ENCODE data around the gene LHFPL2. TPM values are rescaled to one million over a fixed set of nuclear protein-coding genes. Genes with fewer than 3 reads are reported as not detected.

The LHFPL2 gene
- total and polyA plus RNA-seq, 2 donors, result 19.2 to 146 TPM

GRCh38 chr5:78644129-78644528 is 4.4 kb downstream of the LHFPL2 start:
- H3K27ac ChIP-seq (ENCODE audit: low read depth), result no peak overlapping the region
- WGBS, result 94% methylated on average over 3 of the region's 3 CpGs
- H3K36me3 ChIP-seq (ENCODE audit: insufficient read depth), result no peaks in the 10 kb centered on the region
- DNase-seq (ENCODE audit: extremely low spot score), result no peak
- H3K4me1 ChIP-seq (ENCODE audit: insufficient read depth), result no peaks in the 10 kb centered on the region
- no peak overlapping the region for H3K4me3 ChIP-seq (ENCODE audit: low read depth, low read length)

GRCh38 chr5:78642701-78643100 is 5.9 kb downstream of the LHFPL2 start:
- Histone ChIP-seq H3K4me1 (ENCODE audit: insufficient read depth) (no peaks in the 10 kb centered on the region), H3K27ac (ENCODE audit: low read depth) (no peak overlapping the region), H3K4me3 (ENCODE audit: low read depth, low read length) (no peak overlapping the region), H3K36me3 (ENCODE audit: insufficient read depth) (no peaks in the 10 kb centered on the region)
- 98% methylated on average over 1 of the region's 1 CpG for WGBS
- DNase-seq (ENCODE audit: extremely low spot score), result no peak

GRCh38 chr5:78640662-78641474 is 7.7 kb downstream of the LHFPL2 start:
- DNase-seq (ENCODE audit: extremely low spot score), result no peak
- no peak overlapping the region for H3K4me3 ChIP-seq (ENCODE audit: low read depth, low read length)
- WGBS, result 75% methylated on average over 3 of the region's 3 CpGs
- H3K4me1 ChIP-seq (ENCODE audit: insufficient read depth), result no peaks in the 10 kb centered on the region
- H3K27ac ChIP-seq (ENCODE audit: low read depth), result no peak overlapping the region
- H3K36me3 ChIP-seq (ENCODE audit: insufficient read depth), result no peaks in the 10 kb centered on the region

- Histone ChIP-seq H3K4me3 (ENCODE audit: low read depth, low read length) (no peak overlapping the region), H3K4me1 (ENCODE audit: insufficient read depth) (no peaks in the 10 kb centered on the region), H3K27ac (ENCODE audit: low read depth) (no peak overlapping the region), H3K36me3 (ENCODE audit: insufficient read depth) (no peaks in the 10 kb centered on the region)
- DNase-seq (ENCODE audit: extremely low spot score), result no peak
- WGBS, result 65% methylated on average over 2 of the region's 2 CpGs
These were observed 8.8 kb downstream of the LHFPL2 start for GRCh38 chr5:78639791-78640190.

- H3K4me1 ChIP-seq (ENCODE audit: insufficient read depth), result peaks cover 2% of the 10 kb centered on the region
- DNase-seq (ENCODE audit: extremely low spot score), result no peak
- no peak overlapping the region for H3K4me3 ChIP-seq (ENCODE audit: low read depth, low read length)
- peak overlapping the region; percentile 70 for H3K27ac ChIP-seq (ENCODE audit: low read depth)
- 75% methylated on average over 4 of the region's 4 CpGs for WGBS
- H3K36me3 ChIP-seq (ENCODE audit: insufficient read depth), result no peaks in the 10 kb centered on the region
These were observed 9.5 kb downstream of the LHFPL2 start for GRCh38 chr5:78638973-78639669.

GRCh38 chr5:78638423-78638822 is 10.1 kb downstream of the LHFPL2 start:
- no peaks in the 10 kb centered on the region for H3K36me3 ChIP-seq (ENCODE audit: insufficient read depth)
- WGBS, result 25% methylated on average over 10 of the region's 10 CpGs
- H3K4me3 ChIP-seq (ENCODE audit: low read depth, low read length), result no peak overlapping the region
- peaks cover 4% of the 10 kb centered on the region for H3K4me1 ChIP-seq (ENCODE audit: insufficient read depth)
- no peak overlapping the region for H3K27ac ChIP-seq (ENCODE audit: low read depth)
- no peak for DNase-seq (ENCODE audit: extremely low spot score)

- Histone ChIP-seq H3K27ac (ENCODE audit: low read depth) (no peak overlapping the region), H3K36me3 (ENCODE audit: insufficient read depth) (no peaks in the 10 kb centered on the region), H3K4me1 (ENCODE audit: insufficient read depth) (peaks cover 4% of the 10 kb centered on the region), H3K4me3 (ENCODE audit: low read depth, low read length) (no peak overlapping the region)
- WGBS, result 87% methylated on average over 5 of the region's 5 CpGs
- no peak for DNase-seq (ENCODE audit: extremely low spot score)
These were observed 11.1 kb downstream of the LHFPL2 start for GRCh38 chr5:78637468-78637867.

- Histone ChIP-seq H3K27ac (ENCODE audit: low read depth) (no peak overlapping the region), H3K4me3 (ENCODE audit: low read depth, low read length) (no peak overlapping the region), H3K36me3 (ENCODE audit: insufficient read depth) (no peaks in the 10 kb centered on the region), H3K4me1 (ENCODE audit: insufficient read depth) (peaks cover 4% of the 10 kb centered on the region)
- no peak for DNase-seq (ENCODE audit: extremely low spot score)
- 77% methylated on average over 1 of the region's 1 CpG for WGBS
These were observed 11.9 kb downstream of the LHFPL2 start for GRCh38 chr5:78636682-78637081.

- Histone ChIP-seq H3K4me1 (ENCODE audit: insufficient read depth) (peaks cover 4% of the 10 kb centered on the region), H3K4me3 (ENCODE audit: low read depth, low read length) (no peak overlapping the region), H3K36me3 (ENCODE audit: insufficient read depth) (no peaks in the 10 kb centered on the region), H3K27ac (ENCODE audit: low read depth) (no peak overlapping the region)
- DNase-seq (ENCODE audit: extremely low spot score), result no peak
- WGBS, result 90% methylated on average over 3 of the region's 3 CpGs
These were observed 13.9 kb downstream of the LHFPL2 start for GRCh38 chr5:78634634-78635033.

- Histone ChIP-seq H3K27ac (ENCODE audit: low read depth) (no peak overlapping the region), H3K4me3 (ENCODE audit: low read depth, low read length) (no peak overlapping the region)
- DNase-seq (ENCODE audit: extremely low spot score), result no peak
These were observed 14.3 kb downstream of the LHFPL2 start for GRCh38 chr5:78634229-78634628.

GRCh38 chr5:78633700-78634099 is 14.9 kb downstream of the LHFPL2 start:
- Histone ChIP-seq H3K27ac (ENCODE audit: low read depth) (no peak overlapping the region), H3K4me3 (ENCODE audit: low read depth, low read length) (no peak overlapping the region), H3K36me3 (ENCODE audit: insufficient read depth) (no peaks in the 10 kb centered on the region), H3K4me1 (ENCODE audit: insufficient read depth) (peaks cover 4% of the 10 kb centered on the region)
- DNase-seq (ENCODE audit: extremely low spot score), result no peak
- 49% methylated on average over 2 of the region's 2 CpGs for WGBS

More at GRCh38 chr5:78634229-78634628, 14.3 kb downstream of the LHFPL2 start:
- no peaks in the 10 kb centered on the region for H3K36me3 ChIP-seq (ENCODE audit: insufficient read depth)
- H3K4me1 ChIP-seq (ENCODE audit: insufficient read depth), result peaks cover 4% of the 10 kb centered on the region
- WGBS, result 83% methylated on average over 5 of the region's 5 CpGs

- peaks cover 4% of the 10 kb centered on the region for H3K4me1 ChIP-seq (ENCODE audit: insufficient read depth)
- 97% methylated on average over 2 of the region's 2 CpGs for WGBS
- H3K4me3 ChIP-seq (ENCODE audit: low read depth, low read length), result no peak overlapping the region
- H3K36me3 ChIP-seq (ENCODE audit: insufficient read depth), result no peaks in the 10 kb centered on the region
- DNase-seq (ENCODE audit: extremely low spot score), result no peak
- no peak overlapping the region for H3K27ac ChIP-seq (ENCODE audit: low read depth)
These were observed 16.1 kb downstream of the LHFPL2 start for GRCh38 chr5:78632467-78632866.

- no peak for DNase-seq (ENCODE audit: extremely low spot score)
- Histone ChIP-seq H3K36me3 (ENCODE audit: insufficient read depth) (no peaks in the 10 kb centered on the region), H3K4me1 (ENCODE audit: insufficient read depth) (peaks cover 4% of the 10 kb centered on the region), H3K27ac (ENCODE audit: low read depth) (no peak overlapping the region), H3K4me3 (ENCODE audit: low read depth, low read length) (no peak overlapping the region)
- whole genome bisulfite sequencing, result 96% methylated on average over 2 of the region's 2 CpGs
These were observed 16.6 kb downstream of the LHFPL2 start for GRCh38 chr5:78631931-78632330.

GRCh38 chr5:78630047-78630446 is 18.5 kb downstream of the LHFPL2 start:
- Histone ChIP-seq H3K4me1 (ENCODE audit: insufficient read depth) (peaks cover 4% of the 10 kb centered on the region), H3K4me3 (ENCODE audit: low read depth, low read length) (no peak overlapping the region), H3K27ac (ENCODE audit: low read depth) (no peak overlapping the region), H3K36me3 (ENCODE audit: insufficient read depth) (no peaks in the 10 kb centered on the region)
- WGBS, result 77% methylated on average over 6 of the region's 6 CpGs
- no peak for DNase-seq (ENCODE audit: extremely low spot score)

All from urinary bladder (tissue), 4 donors.